ENCODE data around the gene PABPN1. TPM values are rescaled to one million over a fixed set of nuclear protein-coding genes. Genes with fewer than 3 reads are reported as not detected.
A peak's percentile ranks its signal among the peaks of the same experiment; 100 is the strongest.

The PABPN1 gene
- total RNA-seq, 1 donor from 2014 or later: 62.2 TPM

DNA sequence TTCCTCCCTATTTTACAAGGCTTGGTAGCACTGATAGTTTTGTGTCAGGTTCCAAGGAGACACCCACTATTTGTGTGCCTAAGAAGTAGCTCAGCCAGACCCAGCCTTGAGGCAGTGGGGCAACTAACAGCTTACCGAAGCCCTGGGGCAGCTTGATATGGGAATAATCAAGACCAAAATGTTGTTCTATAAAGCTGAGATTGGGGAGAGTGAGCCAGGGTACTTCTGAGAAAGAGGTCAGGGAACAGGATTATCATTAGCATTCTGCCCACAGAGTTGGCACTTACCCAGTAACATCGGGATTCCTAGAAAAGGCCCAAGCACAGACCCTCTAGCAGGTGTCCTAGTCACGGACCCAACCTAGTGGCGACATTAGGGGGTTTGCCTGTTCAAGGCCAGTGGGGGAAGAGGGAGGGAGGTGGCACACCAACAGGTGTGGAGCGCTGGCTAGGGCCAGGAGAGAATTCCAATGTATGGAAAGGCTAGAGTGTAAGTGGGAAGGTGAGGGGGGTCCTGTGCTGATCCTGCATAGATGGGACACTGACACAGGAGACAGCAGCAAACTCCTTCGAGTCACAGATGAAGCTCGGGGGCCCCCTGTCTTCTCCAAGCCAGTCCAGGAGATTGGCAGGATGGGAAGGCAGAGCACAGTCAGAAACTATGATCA is 23.5 kb upstream of the PABPN1 start:
- DNase-seq (ENCODE audit: low read depth): no peak
- H3K4me3 ChIP-seq (ENCODE audit: low read depth, low read length): no peak overlapping the region
- TF ChIP-seq, protein P1, sequence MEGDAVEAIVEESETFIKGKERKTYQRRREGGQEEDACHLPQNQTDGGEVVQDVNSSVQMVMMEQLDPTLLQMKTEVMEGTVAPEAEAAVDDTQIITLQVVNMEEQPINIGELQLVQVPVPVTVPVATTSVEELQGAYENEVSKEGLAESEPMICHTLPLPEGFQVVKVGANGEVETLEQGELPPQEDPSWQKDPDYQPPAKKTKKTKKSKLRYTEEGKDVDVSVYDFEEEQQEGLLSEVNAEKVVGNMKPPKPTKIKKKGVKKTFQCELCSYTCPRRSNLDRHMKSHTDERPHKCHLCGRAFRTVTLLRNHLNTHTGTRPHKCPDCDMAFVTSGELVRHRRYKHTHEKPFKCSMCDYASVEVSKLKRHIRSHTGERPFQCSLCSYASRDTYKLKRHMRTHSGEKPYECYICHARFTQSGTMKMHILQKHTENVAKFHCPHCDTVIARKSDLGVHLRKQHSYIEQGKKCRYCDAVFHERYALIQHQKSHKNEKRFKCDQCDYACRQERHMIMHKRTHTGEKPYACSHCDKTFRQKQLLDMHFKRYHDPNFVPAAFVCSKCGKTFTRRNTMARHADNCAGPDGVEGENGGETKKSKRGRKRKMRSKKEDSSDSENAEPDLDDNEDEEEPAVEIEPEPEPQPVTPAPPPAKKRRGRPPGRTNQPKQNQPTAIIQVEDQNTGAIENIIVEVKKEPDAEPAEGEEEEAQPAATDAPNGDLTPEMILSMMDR (conservative IDR thresholded peaks at IDR 0.05; ENCODE audit: low read depth, low read length): no peak

DNA sequence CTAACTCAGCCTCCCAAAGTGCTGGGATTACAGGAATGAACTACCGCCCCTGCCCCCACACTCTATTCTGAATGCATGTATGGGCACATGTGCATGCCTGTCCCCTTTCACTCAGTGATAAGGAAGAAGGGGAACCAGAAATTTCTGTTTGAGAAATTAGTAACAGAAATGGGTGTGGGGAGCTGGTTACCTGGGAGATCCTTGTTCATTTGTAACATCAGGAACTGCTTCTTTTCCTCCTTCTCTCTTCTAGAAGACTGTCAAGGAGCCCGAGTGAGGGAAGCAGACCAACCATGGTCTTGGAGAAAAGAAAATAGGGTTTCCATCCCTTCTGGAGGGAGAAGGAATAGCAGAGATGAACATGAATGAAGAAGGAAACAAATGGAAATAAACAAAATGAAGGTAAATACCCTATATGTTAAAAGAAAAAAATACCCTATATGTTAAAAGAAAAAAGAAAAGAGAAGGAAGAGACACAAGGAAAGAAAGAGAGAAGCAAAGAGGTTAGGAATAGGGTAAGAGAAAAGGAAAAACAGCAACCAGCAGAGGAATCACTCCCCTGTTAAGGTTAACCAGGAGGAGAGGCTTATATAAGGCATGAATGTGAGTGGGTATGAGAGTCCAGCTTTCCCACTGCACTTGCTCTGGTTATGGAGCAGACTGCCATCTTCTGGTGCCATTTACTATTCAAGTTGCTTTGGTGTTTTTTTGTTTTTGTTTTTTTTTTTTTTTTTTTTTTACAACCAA is 21.9 kb upstream of the PABPN1 start:
- no peak overlapping the region for H3K4me3 ChIP-seq (ENCODE audit: low read depth, low read length)
- no peak for DNase-seq (ENCODE audit: low read depth)
- TF ChIP-seq, protein P1 (conservative IDR thresholded peaks at IDR 0.05; ENCODE audit: low read depth, low read length): peak; percentile 59

DNA sequence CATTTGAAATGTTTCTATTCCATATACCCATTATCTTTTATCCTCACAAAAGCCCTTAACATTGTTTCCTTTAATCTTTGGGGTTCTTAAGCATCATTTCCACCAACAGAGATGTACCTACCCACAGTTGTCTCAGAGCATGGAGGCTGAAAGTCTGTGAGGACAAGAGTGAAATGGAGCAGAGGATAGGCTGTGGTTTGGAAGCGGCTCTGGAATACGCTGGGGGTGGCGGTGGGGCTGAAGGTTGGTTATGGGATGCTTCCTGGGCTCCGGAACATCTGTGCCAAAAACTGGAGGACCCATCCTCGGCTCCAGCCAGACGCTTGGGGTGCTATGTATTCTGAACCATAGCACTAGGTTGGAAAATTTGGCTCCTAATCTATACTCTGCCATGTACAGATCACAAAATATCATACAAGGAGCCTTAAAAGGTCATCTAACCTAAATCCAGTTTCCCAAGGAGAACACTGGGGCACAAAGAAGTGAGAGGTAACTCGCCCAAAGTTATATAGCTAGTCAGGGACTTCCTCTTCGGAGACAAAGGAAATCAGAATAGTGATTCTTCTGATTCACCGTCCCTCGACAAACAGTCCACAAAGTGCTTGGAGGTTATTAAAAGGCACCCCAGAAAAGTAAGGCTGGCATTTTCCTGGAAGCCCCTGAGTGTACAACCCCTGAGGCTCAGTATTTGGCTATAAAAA is 21.1 kb upstream of the PABPN1 start:
- TF ChIP-seq, protein P1 (conservative IDR thresholded peaks at IDR 0.05; ENCODE audit: low read depth, low read length): no peak
- DNase-seq (ENCODE audit: low read depth): no peak
- peak overlapping the region; percentile 61 for H3K4me3 ChIP-seq (ENCODE audit: low read depth, low read length)

DNA sequence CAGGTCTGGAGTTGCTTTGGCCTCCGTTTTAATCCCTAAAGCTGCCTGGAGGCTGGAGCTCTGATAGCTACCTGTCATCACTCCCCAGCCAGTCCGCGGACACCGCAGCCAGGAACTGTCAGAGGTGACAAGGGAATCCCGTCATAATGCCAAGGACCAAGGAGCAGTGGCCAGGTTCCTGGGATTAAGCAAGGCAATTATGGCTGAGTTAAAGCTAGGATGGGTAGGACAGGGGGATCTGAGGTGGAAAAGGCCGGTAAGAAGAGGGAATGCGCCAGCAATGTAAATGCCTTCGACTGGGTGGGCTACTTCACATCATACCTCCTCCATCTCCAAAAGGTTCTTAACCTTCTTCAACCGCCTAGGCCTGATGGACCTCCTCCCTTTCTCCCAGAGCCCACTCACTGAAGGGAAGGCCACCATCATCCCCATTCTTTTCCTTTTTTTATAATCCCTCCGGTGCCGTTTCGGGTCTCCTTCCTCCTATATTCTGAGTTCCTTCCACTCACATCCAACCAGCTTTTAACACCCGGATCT is 20.5 kb upstream of the PABPN1 start:
- H3K4me3 ChIP-seq (ENCODE audit: low read depth, low read length): peak overlapping the region; percentile 61
- no peak for DNase-seq (ENCODE audit: low read depth)
- TF ChIP-seq, protein P1 (conservative IDR thresholded peaks at IDR 0.05; ENCODE audit: low read depth, low read length): no peak

DNA sequence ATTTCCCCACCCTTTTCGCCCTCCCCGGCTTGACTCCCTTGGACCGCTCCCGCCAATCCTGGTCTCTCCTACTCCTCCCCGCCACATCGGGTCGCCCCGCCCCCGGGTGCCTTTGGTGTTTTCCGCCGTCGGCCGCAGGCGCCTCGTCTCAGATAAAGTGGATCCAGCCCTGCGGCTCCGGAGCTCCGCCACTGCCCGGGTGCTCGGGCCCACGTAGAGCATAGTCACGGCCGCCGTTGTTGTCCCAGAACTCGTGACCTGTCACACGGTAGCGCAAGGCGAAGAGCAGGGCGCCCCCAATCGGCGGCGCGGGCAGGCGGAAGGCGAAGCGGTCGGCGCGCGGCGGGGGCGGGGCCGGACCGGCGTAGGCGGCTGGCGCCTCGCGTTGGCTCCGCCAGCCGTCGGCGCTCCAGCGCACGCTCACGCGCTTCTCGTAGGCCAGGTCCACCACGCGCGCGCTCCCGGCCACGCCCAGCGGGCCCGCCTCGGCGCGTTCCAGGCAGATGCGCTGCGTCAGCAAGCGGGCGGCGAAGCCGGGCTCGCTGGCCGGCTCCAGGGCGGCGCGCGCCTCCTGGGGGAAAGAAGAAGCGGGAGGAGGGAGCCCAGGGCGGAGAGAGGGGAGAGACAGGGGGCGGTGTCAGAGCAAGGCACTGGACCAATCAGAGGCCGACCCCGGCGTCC is 19.8 kb upstream of the PABPN1 start:
- peak; percentile 73 for DNase-seq (ENCODE audit: low read depth)
- H3K4me3 ChIP-seq (ENCODE audit: low read depth, low read length): peak overlapping the region; percentile 61
- TF ChIP-seq, protein P1 (conservative IDR thresholded peaks at IDR 0.05; ENCODE audit: low read depth, low read length): peak; percentile 55

DNA sequence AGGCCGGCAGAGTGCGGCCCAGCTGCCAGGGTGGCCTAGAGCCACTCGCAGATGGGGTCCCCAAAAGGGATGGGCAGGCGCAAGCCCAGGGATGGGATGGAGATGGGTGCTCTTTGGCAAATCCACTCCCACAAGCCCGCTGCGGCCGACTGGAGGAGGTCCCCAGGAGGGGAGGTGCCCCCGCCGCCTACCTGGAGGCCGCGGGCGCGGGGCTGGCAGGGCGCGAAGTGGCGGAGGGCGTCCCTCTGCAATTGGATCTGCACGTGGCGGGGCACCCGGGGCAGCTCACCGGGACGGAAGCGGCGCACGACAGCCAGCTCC is 19.3 kb upstream of the PABPN1 start:
- TF ChIP-seq, protein P1 (conservative IDR thresholded peaks at IDR 0.05; ENCODE audit: low read depth, low read length): no peak
- no peak for DNase-seq (ENCODE audit: low read depth)
- peak overlapping the region; percentile 60 for H3K4me3 ChIP-seq (ENCODE audit: low read depth, low read length)

Measured in epithelial cell of proximal tubule (primary cell).